Stimulated activated CD4-positive, alpha-beta T cell treated with anti-CD3 and anti-CD28 coated beads, Interleukin-12 subunit alpha, Interleukin-12 subunit beta, amount 100 ng/mL, for 4 hours (primary cell): Measurements from ENCODE around the gene PIGT.
"Not testable (repeated sequence)": the region's sequence is repeated elsewhere in the genome, so short reads cannot be mapped to it uniquely, and the experiment has no call there.

Experiments
- DNase-seq: peaks from one replicate; pipeline ENCODE4 v3.0.0-alpha.2; 2020

PIGT gene

DNA sequence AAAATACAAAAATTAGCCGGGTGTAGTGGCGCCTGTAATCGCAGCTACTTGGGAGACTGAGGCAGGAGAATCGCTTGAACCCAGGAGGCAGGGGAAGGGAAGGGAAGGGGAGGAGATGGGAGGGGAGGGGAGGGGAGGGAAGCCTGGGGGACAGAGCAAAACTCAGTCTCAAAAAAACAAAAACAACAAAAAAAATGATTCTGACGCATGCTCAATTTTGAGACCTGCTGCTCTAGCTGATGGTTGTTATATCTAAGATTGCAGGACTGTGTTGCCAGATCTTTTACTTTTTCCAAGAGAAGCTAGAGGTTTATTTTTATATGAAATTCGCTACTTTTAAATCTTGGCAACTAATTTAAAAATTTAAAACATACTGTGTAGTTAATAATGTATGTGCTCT lies 51.2 kb downstream of the PIGT start:
- DNase-seq = no peak

- no peak for DNase-seq
These were observed 51.9 kb downstream of the PIGT start for GRCh38 chr20:45467861-45468260.

DNA sequence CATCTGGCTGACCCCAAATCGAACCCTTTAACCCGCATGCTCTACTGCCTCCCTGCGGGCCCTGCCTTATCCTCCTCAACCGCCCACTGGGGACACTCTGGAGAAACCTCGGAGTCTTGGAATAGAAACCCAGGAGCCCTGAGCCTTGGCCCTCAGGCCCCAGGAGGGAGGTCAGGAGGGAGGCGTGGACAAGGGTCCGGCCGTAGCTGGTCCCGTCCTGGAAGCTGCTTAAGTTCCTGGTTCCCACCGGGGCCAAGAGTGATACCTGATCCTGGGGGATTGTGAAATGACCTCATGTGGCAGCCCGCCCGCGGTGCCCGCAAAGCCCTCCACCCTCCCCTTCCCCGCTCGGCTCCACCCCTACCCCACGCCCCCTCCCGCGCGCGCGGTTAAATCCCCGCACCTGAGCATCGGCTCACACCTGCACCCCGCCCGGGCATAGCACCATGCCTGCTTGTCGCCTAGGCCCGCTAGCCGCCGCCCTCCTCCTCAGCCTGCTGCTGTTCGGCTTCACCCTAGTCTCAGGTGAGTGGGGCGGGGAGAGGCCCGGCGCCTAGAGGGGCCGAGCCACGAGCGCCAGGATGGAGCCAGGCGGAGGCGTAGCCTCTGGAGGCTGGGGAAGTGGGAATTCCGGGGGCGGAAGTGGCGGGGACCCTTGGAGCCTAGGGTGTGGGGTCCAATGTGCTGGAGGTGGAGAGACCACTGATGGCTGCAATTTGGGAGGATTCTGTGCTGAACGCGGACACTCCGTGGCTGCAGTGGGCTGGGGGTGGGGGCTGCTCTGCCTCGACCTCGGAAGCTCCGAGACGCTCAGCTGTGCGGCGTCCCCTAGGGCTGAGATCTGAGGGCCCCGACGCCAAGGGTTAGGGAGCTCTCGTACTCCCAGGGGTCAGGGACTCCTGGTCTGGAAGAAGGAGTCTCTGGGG lies 53.7 kb downstream of the PIGT start, which contains the start of gene WFDC2:
TSS of gene WFDC2 (plus strand) at position 418 of the 926 bp plus-strand sequence. CDS start at position 447, 29 bp downstream.
- DNase-seq = peak; percentile 2

GRCh38 chr20:45470262-45470931 lies 54.5 kb downstream of the PIGT start:
- peak; percentile 10 for DNase-seq

DNA sequence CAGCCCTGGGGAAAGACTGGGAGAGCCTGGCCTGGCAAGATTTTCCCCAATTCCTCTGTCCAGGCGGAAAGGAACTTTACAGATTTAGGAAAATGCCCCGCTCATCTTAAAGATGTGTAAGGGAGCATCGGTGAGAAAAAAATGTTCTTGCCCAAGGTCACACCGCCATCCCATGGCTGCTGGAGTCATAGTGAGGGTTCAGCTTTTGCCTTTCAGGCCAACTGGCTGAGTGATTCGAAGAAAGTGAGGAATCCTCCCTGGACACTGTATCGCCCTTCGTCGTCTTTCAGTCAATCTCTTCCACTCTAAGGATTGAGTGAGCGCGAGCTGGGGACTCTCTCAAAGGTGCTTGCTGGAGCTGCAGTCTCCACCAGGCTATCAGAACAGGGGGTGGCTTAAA lies 55.0 kb downstream of the PIGT start:
- no peak for DNase-seq

GRCh38 chr20:45472286-45472685 lies 56.3 kb downstream of the PIGT start:
- not testable (repeated sequence) for DNase-seq
